GM12891 (cell line): ENCODE data around the gene PPP1R12C.

Experiments used
- POLR2A ChIP-seq: IDR thresholded peaks from 2 replicates; pipeline ENCODE4 v1.6.1; 2011; ENCODE audit warnings: low read depth, low read length, control low read depth
- POLR2AphosphoS5 ChIP-seq: IDR thresholded peaks from 2 replicates; pipeline ENCODE4 v1.6.1; 2011; ENCODE audit warnings: low read depth, low read length, control low read depth

DNA sequence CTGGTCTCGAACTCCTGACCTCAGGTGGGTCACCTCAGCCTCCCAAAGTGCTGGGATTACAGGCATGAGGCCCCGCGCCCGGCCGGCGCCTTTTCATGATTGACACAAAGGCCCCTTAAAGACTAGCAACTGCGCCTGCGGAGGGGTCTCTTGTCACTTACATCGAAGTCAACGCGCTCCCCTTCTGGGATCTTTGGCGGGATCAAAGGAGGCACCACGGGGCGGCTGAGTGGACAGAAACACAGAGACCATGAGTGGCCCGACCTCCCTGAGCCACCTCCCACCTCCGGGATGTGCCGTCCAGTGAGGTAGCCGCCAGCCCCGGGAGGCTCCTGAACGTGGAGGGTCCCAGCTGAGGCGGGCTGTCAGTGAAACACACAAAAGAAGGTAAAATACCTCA lies 24.3 kb upstream of the PPP1R12C start:
- TF ChIP-seq POLR2A (no peak), POLR2AphosphoS5 (no peak)
